ENCODE measurements around the gene PML. TPM values are rescaled to one million over a fixed set of nuclear protein-coding genes. Genes with fewer than 3 reads are reported as not detected.

Gene PML
- polyA plus RNA-seq, 1 donor (not counting 4 experiments of a cell fraction or from before 2014, with no cell fraction given), result 20.5 TPM

DNA sequence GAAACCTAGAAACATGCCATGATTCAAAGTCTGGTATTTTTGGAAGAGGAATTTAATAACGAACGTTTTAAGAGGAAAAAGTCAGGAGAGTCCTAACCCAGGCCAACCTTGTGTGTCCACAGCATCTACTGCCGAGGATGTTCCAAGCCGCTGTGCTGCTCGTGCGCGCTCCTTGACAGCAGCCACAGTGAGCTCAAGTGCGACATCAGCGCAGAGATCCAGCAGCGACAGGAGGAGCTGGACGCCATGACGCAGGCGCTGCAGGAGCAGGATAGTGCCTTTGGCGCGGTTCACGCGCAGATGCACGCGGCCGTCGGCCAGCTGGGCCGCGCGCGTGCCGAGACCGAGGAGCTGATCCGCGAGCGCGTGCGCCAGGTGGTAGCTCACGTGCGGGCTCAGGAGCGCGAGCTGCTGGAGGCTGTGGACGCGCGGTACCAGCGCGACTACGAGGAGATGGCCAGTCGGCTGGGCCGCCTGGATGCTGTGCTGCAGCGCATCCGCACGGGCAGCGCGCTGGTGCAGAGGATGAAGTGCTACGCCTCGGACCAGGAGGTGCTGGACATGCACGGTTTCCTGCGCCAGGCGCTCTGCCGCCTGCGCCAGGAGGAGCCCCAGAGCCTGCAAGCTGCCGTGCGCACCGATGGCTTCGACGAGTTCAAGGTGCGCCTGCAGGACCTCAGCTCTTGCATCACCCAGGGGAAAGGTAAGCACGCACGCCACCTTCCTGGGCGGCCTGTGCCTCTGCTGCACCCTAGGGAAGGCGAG is 28.4 kb downstream of the PML start:
- Histone ChIP-seq H3K27ac (ENCODE audit: control insufficient read depth, insufficient read depth, low read length) (no peak overlapping the region), H3K9ac (ENCODE audit: control insufficient read depth, extremely low read depth, insufficient read depth, low read length) (no peak overlapping the region), H3K79me2 (ENCODE audit: control insufficient read depth, insufficient read depth, low read length) (peaks cover 62% of the 10 kb centered on the region), H3K36me3 (ENCODE audit: control insufficient read depth in 2 of 2, extremely low read depth in 1 of 2, insufficient read depth in 2 of 2, low read length in 2 of 2) (peaks cover 40 to 41% of the 10 kb centered on the region in 2 experiments), H2AFZ (ENCODE audit: control insufficient read depth, low read length) (no peak overlapping the region), H4K20me1 (ENCODE audit: control insufficient read depth, extremely low read depth, insufficient read depth, low read length) (peaks cover 16% of the 10 kb centered on the region), H3K27me3 (ENCODE audit: control insufficient read depth, extremely low read depth, insufficient read depth, low read length) (no peaks in the 10 kb centered on the region), H3K4me3 (ENCODE audit: control insufficient read depth in 2 of 3, extremely low read depth in 1 of 3, insufficient read depth in 2 of 3, low read depth in 1 of 3, low read length in 3 of 3) (no peak overlapping the region), H3K9me3 (ENCODE audit: control insufficient read depth, low read depth, low read length) (no peaks in the 10 kb centered on the region), H3K4me1 (ENCODE audit: control insufficient read depth, extremely low read depth, insufficient read depth, low read length) (no peaks in the 10 kb centered on the region), H3K9me1 (ENCODE audit: control insufficient read depth, extremely low read depth, insufficient read depth, low read length) (peaks cover 2% of the 10 kb centered on the region), H3K4me2 (ENCODE audit: control insufficient read depth, extremely low read depth, insufficient read depth, low read depth, low read length) (no peak overlapping the region)
- no peak for TF ChIP-seq EZH2 (IDR thresholded peaks at IDR 0.05; ENCODE audit: low read length)
- TF ChIP-seq, protein P1, sequence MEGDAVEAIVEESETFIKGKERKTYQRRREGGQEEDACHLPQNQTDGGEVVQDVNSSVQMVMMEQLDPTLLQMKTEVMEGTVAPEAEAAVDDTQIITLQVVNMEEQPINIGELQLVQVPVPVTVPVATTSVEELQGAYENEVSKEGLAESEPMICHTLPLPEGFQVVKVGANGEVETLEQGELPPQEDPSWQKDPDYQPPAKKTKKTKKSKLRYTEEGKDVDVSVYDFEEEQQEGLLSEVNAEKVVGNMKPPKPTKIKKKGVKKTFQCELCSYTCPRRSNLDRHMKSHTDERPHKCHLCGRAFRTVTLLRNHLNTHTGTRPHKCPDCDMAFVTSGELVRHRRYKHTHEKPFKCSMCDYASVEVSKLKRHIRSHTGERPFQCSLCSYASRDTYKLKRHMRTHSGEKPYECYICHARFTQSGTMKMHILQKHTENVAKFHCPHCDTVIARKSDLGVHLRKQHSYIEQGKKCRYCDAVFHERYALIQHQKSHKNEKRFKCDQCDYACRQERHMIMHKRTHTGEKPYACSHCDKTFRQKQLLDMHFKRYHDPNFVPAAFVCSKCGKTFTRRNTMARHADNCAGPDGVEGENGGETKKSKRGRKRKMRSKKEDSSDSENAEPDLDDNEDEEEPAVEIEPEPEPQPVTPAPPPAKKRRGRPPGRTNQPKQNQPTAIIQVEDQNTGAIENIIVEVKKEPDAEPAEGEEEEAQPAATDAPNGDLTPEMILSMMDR (optimal IDR thresholded peaks at IDR 0.05 in 1 of 3, IDR thresholded peaks at IDR 0.05 in 1 of 3, conservative IDR thresholded peaks at IDR 0.05 in 1 of 3; ENCODE audit: extremely low read depth in 1 of 3, insufficient read depth in 2 of 3, low read length in 3 of 3), result no peak
- dilution Hi-C loops (cut with MboI; ENCODE audit: extremely low pct_ligation_motif_present, low sequenced_read_pairs), result no loop called here
- DNase-seq (ENCODE audit: low read depth, low spot score) (no peak), FAIRE-seq (no peak)

DNA sequence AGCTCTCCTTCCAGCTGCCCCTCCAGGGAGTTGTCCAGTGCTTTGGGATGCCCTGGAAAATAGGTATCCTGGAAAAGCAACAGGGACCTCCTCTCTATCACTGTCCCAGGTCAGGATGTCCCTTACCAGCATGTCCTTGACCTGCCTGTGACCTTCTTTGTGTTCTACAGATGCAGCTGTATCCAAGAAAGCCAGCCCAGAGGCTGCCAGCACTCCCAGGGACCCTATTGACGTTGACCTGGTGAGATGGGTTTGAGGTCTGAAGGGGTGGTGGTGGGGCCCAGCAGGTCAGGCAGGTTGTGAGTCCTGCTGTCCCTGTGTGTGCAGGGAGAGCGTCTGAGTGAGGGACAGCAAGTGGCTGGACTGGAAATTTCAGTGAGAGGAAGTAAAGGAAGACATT is 30.2 kb downstream of the PML start:
- FAIRE-seq, result no peak
- H3K4me3 ChIP-seq (ENCODE audit: control insufficient read depth in 2 of 3, extremely low read depth in 1 of 3, insufficient read depth in 2 of 3, low read depth in 1 of 3, low read length in 3 of 3), result no peak overlapping the region
- H3K9me1 ChIP-seq (ENCODE audit: control insufficient read depth, extremely low read depth, insufficient read depth, low read length), result peaks cover 2% of the 10 kb centered on the region

More for the DNA sequence above, 30.2 kb downstream of the PML start:
- no peak overlapping the region for H3K27ac ChIP-seq (ENCODE audit: control insufficient read depth, insufficient read depth, low read length)
- peaks cover 38 to 41% of the 10 kb centered on the region in 2 experiments for H3K36me3 ChIP-seq (ENCODE audit: control insufficient read depth in 2 of 2, extremely low read depth in 1 of 2, insufficient read depth in 2 of 2, low read length in 2 of 2)
- H3K27me3 ChIP-seq (ENCODE audit: control insufficient read depth, extremely low read depth, insufficient read depth, low read length), result no peaks in the 10 kb centered on the region
- dilution Hi-C loops (cut with MboI; ENCODE audit: extremely low pct_ligation_motif_present, low sequenced_read_pairs), result no loop called here
- no peak overlapping the region for H3K4me2 ChIP-seq (ENCODE audit: control insufficient read depth, extremely low read depth, insufficient read depth, low read depth, low read length)
- H2AFZ ChIP-seq (ENCODE audit: control insufficient read depth, low read length), result no peak overlapping the region
- H3K79me2 ChIP-seq (ENCODE audit: control insufficient read depth, insufficient read depth, low read length), result peaks cover 56% of the 10 kb centered on the region
- no peaks in the 10 kb centered on the region for H3K4me1 ChIP-seq (ENCODE audit: control insufficient read depth, extremely low read depth, insufficient read depth, low read length)
- no peak overlapping the region for H3K9ac ChIP-seq (ENCODE audit: control insufficient read depth, extremely low read depth, insufficient read depth, low read length)
- TF ChIP-seq EZH2 (IDR thresholded peaks at IDR 0.05; ENCODE audit: low read length), result no peak
- TF ChIP-seq, protein P1 (optimal IDR thresholded peaks at IDR 0.05 in 1 of 3, IDR thresholded peaks at IDR 0.05 in 1 of 3, conservative IDR thresholded peaks at IDR 0.05 in 1 of 3; ENCODE audit: extremely low read depth in 1 of 3, insufficient read depth in 2 of 3, low read length in 3 of 3), result no peak
- H3K9me3 ChIP-seq (ENCODE audit: control insufficient read depth, low read depth, low read length), result no peaks in the 10 kb centered on the region
- H4K20me1 ChIP-seq (ENCODE audit: control insufficient read depth, extremely low read depth, insufficient read depth, low read length), result peaks cover 15% of the 10 kb centered on the region
- no peak for DNase-seq (ENCODE audit: low read depth, low spot score)

Data from keratinocyte (primary cell).